GM12878 (cell line): ENCODE results near the gene ATXN2. TPM values are rescaled to one million over a fixed set of nuclear protein-coding genes. Genes with fewer than 3 reads are reported as not detected.

ENCODE experiments used
- ATAC-seq: fragments of 200-7000 bp; cut with Tn5 transposase; 3 replicates; pipeline ENCODE4 v1.9.1; 2020; ENCODE audit warnings: mild to moderate bottlenecking, moderate library complexity
- BruUV-seq: library from RNA; stranded (reverse); fragments of 400-500 nt; replicated peaks from 2 replicates; lab custom pipeline; 2021; lab: Mats Ljungman, UMichigan
- CTCF ChIA-PET: fragments of 300-600 bp; sonication (Branson Sonifier 250); formaldehyde crosslinking; extraction: SDS; loops from one replicate; lab custom pipeline; 2021; ENCODE audit warnings: inconsistent platforms; lab: Yijun Ruan, JAX
- POLR2A ChIA-PET: fragments of 350-600 bp; formaldehyde crosslinking; extraction: SDS; loops from one replicate; lab custom pipeline; 2021; ENCODE audit warnings: inconsistent platforms; lab: Charles Lee
- RAD21 ChIA-PET: fragments of 300-600 bp; sonication (Branson Sonifier 250); formaldehyde crosslinking; loops from one replicate; lab custom pipeline; 2023; ENCODE audit warnings: antibody characterized with exemption; ENCODE audit not compliant: unreplicated experiment; lab: Charles Lee
- SMC1A ChIA-PET: fragments of 300-600 bp; sonication (Branson Sonifier 250); formaldehyde crosslinking; loops from one replicate; lab custom pipeline; 2023; ENCODE audit not compliant: unreplicated experiment, uncharacterized antibody; lab: Charles Lee
- DNase-seq: peaks from one replicate; pipeline ENCODE4 v3.0.0-alpha.2; 2011; ENCODE audit warnings: low read depth, low spot score
- FAIRE-seq: peaks from 3 replicates; lab custom pipeline; 2011; peaks lifted over from hg19 to GRCh38; lab: Jason Lieb, UNC
- H2AFZ ChIP-seq: 2 replicates; pipeline ENCODE4 v1.6.0; 2011; ENCODE audit warnings: low read depth, low read length, control low read depth; ENCODE audit not compliant: control insufficient read depth
- H3K27ac ChIP-seq: 2 replicates; pipeline ENCODE4 v1.5.1; 2011; ENCODE audit warnings: control low read depth; ENCODE audit not compliant: control insufficient read depth, insufficient read depth
- H3K27me3 ChIP-seq, 2 experiments: replicated peaks in 1 of 2; 2 replicates each; pipeline versions ENCODE4 v1.6.0 to v1.6.1; 2011; ENCODE audit warnings: low read length in 1 of 2; ENCODE audit not compliant: control insufficient read depth in 2 of 2, insufficient read depth in 2 of 2
- H3K36me3 ChIP-seq, 2 experiments: 2 replicates each; pipeline ENCODE4 v1.5.1; 2011; ENCODE audit warnings: low read length in 1 of 2; ENCODE audit not compliant: control insufficient read depth in 2 of 2, insufficient read depth in 2 of 2
- H3K4me1 ChIP-seq: 2 replicates; pipeline ENCODE4 v1.6.1; 2011; ENCODE audit warnings: mild to moderate bottlenecking, low read length, moderate library complexity, mixed read lengths; ENCODE audit not compliant: control insufficient read depth, insufficient read depth
- H3K4me2 ChIP-seq: 2 replicates; pipeline ENCODE4 v1.6.0; 2011; ENCODE audit warnings: control low read depth; ENCODE audit not compliant: control insufficient read depth, insufficient read depth
- H3K4me3 ChIP-seq: fragments of 200-600 bp; sonication (generic); 2 replicates; pipeline ENCODE4 v1.5.1; 2016
- H3K79me2 ChIP-seq: 2 replicates; pipeline ENCODE4 v1.6.0; 2011; ENCODE audit warnings: low read length; ENCODE audit not compliant: control insufficient read depth, insufficient read depth
- H3K9ac ChIP-seq: 2 replicates; pipeline ENCODE4 v1.8.0; 2011; ENCODE audit warnings: low read length, control low read depth, mixed read lengths; ENCODE audit not compliant: control insufficient read depth, insufficient read depth
- H3K9me3 ChIP-seq: replicated peaks from 3 replicates; pipeline ENCODE4 v1.5.1; 2011; ENCODE audit warnings: mild to moderate bottlenecking, low read length; ENCODE audit not compliant: control insufficient read depth, insufficient read depth
- H4K20me1 ChIP-seq: 2 replicates; pipeline ENCODE4 v1.6.0; 2011; ENCODE audit not compliant: control insufficient read depth, insufficient read depth
- FOXM1 ChIP-seq: IDR thresholded peaks from 2 replicates; pipeline ENCODE4 v1.6.1; 2012; ENCODE audit warnings: low read depth, mild to moderate bottlenecking, inconsistent platforms, low read length, moderate library complexity
- HDGF ChIP-seq: fragments of 450-650 bp; IDR thresholded peaks from 2 replicates; pipeline ENCODE4 v1.6.1; 2016; ENCODE audit warnings: antibody characterized with exemption
- MXI1 ChIP-seq: fragments of 150-350 bp; IDR thresholded peaks from 2 replicates; pipeline ENCODE4 v1.6.1; 2011; ENCODE audit warnings: low read depth, mild to moderate bottlenecking, inconsistent platforms, low read length, improper control_type of control experiment
- POLR2A ChIP-seq: IDR thresholded peaks from 2 replicates; pipeline ENCODE4 v1.6.1; 2011; ENCODE audit warnings: low read depth, mild to moderate bottlenecking, low read length
- POLR2AphosphoS5 ChIP-seq: IDR thresholded peaks from 2 replicates; pipeline ENCODE4 v1.6.1; 2011; ENCODE audit warnings: mild to moderate bottlenecking, low read length, inconsistent platforms
- SIN3A ChIP-seq: IDR thresholded peaks from 2 replicates; pipeline ENCODE4 v1.6.1; 2012; ENCODE audit warnings: low read depth, low read length, improper control_type of control experiment
- ZBED1 ChIP-seq: IDR thresholded peaks from 2 replicates; pipeline ENCODE4 v1.6.1; 2016; ENCODE audit warnings: borderline replicate concordance
- WGBS: methylation state at CpG from one replicate; pipeline ENCODE4 v1.1.6; 2016; ENCODE audit warnings: low lambda C conversion rate; ENCODE audit not compliant: insufficient replicate concordance, insufficient coverage; ENCODE audit errors: missing lambda C conversion rate; 5-methylcytosine and 5-hydroxymethylcytosine counted together
- in situ Hi-C: fragments of 300-500 bp; cut with MboI; formaldehyde crosslinking; loops from 9 replicates; pipeline ENCODE4 v1.14.3; 2018; ENCODE audit warnings: mixed read lengths
- intact Hi-C: fragments of 100-400 bp; cut with micrococcal nuclease; formaldehyde crosslinking; loops from one replicate; pipeline ENCODE4 v1.14.2; 2022; ENCODE audit not compliant: unreplicated experiment
- polyA plus RNA-seq, 11 experiments: library from polyadenylated mRNA; depleted of rRNA in 4 of 11; unstranded in 6 of 11; stranded (reverse) in 5 of 11; fragments of >200 nt; fragmentation: Nextera tagmentation in 4 of 11; fragmentation: Illumina TruSeq in 1 of 11; extraction: Ambion mirVana in 4 of 11; extraction: Trizol in 1 of 11; gene quantifications; 1 replicate in 1 of 11; 2 replicates in 10 of 11; pipeline versions ENCODE4 v1.2.1 to v1.2.3, GENCODE V29; 2011 to 2016; ENCODE audit warnings: inconsistent platforms in 2 of 11, missing spikeins in 2 of 11, low read depth in 1 of 11
- total RNA-seq, 4 experiments: library from RNA; depleted of rRNA in 3 of 4; stranded (reverse); fragments of >200 nt in 3 of 4; fragmentation: Illumina TruSeq in 1 of 4; extraction: Trizol in 1 of 4; gene quantifications; 2 replicates each; pipeline versions ENCODE4 v1.2.1 to v1.2.3, GENCODE V29; 2013 to 2021
- TF ChIP-seq, protein P1 (sequence below): fragments of 450-650 bp; IDR thresholded peaks from 2 replicates; pipeline ENCODE4 v1.6.1; 2017; ENCODE audit warnings: mild to moderate bottlenecking, moderate library complexity
- TF ChIP-seq, protein P2 (sequence below): fragments of 150-350 bp; IDR thresholded peaks from 2 replicates; pipeline ENCODE4 v1.6.1; 2016; ENCODE audit warnings: low read depth, low read length
- TF ChIP-seq, protein P3 (sequence below): fragments of 450-650 bp; formaldehyde crosslinking; IDR thresholded peaks from 2 replicates; pipeline ENCODE4 v1.4.0; 2022; ENCODE audit warnings: mild to moderate bottlenecking, moderate library complexity

ATXN2 gene
- total and polyA plus RNA-seq, 10 of the 15 experiments (the other 5 are each of a cell fraction or from before 2014, with no cell fraction given) = 8.8 to 31.5 (median 19.0) TPM

DNA sequence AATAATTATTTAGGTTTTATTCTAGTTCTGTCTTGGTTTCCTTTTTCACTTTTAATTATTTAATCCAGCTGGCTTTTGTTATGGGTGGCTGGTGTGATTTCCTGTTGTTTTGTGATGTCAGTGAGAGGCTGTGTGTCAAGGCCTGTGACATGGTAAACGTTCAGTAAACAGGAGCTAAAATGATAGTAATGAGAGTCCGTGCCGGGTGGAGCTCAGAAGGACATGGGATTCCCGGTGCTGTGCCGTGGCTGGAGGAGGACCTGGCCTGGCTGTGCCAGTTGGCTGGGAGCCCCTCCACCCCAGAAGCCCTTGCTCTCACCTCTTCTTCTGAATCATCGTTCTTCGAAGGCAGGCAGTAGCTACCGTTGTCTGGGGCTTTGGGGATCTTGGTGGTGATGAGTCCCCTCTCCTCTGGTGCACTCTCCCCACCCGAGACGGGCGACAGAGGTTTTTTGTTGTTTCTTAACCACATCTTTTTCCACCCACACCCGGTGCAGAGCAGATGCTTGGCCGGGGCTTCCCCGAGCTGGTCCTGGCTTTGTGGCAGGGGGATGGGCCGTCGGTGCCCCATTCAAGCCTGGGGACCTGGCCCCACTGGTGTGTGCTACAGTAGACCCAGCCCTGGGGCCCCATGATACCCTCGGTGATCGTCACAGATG, 164.3 kb downstream of the ATXN2 start (continued):
- TF ChIP-seq, protein P1, sequence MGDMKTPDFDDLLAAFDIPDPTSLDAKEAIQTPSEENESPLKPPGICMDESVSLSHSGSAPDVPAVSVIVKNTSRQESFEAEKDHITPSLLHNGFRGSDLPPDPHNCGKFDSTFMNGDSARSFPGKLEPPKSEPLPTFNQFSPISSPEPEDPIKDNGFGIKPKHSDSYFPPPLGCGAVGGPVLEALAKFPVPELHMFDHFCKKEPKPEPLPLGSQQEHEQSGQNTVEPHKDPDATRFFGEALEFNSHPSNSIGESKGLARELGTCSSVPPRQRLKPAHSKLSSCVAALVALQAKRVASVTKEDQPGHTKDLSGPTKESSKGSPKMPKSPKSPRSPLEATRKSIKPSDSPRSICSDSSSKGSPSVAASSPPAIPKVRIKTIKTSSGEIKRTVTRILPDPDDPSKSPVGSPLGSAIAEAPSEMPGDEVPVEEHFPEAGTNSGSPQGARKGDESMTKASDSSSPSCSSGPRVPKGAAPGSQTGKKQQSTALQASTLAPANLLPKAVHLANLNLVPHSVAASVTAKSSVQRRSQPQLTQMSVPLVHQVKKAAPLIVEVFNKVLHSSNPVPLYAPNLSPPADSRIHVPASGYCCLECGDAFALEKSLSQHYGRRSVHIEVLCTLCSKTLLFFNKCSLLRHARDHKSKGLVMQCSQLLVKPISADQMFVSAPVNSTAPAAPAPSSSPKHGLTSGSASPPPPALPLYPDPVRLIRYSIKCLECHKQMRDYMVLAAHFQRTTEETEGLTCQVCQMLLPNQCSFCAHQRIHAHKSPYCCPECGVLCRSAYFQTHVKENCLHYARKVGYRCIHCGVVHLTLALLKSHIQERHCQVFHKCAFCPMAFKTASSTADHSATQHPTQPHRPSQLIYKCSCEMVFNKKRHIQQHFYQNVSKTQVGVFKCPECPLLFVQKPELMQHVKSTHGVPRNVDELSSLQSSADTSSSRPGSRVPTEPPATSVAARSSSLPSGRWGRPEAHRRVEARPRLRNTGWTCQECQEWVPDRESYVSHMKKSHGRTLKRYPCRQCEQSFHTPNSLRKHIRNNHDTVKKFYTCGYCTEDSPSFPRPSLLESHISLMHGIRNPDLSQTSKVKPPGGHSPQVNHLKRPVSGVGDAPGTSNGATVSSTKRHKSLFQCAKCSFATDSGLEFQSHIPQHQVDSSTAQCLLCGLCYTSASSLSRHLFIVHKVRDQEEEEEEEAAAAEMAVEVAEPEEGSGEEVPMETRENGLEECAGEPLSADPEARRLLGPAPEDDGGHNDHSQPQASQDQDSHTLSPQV = no peak

DNA sequence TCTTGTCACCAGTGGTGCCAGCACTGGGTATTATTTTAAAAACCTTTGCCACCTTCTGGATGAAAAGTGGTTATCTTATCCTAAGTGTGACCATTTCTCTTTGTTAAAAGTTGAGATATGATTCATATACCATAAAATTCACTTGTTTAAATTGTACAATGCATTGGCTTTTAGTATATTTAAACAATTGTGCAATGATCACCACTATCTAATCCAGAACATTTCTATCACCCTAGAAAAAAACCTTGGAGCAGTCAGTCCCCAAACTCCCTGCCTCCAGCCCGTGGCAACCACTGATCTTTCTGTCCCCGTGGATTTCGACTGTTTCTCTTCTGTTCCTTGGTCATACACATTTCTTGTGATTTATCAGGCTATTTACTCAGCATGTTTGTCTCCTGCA, 165.1 kb downstream of the ATXN2 start:
- in situ Hi-C loops (loop anchor here (25.0 kb wide), 1 partner anchor 1778 kb away; the partner anchor contains the start of gene TPCN1), intact Hi-C loops (no loop called here)
- H3K36me3 ChIP-seq = peaks cover 0 to 12% of the 10 kb centered on the region in 2 experiments; a peak in 2 of 4 replicates
- DNase-seq (no peak), ATAC-seq (no peak), FAIRE-seq (no peak)
- H3K27ac ChIP-seq = peak overlapping the region; percentile 95
- no TSS peak for BruUV-seq
- H3K79me2 ChIP-seq = peaks cover 96% of the 10 kb centered on the region
- RAD21 ChIA-PET = interaction anchor here (1.4 to 22.6 kb wide), 4 partner anchors 10 to 30 kb away, joined by 4 to 804 read pairs (median 73); partner anchors contain the start of gene SH2B3
- CTCF ChIA-PET = interaction anchor here (0.8 to 3.5 kb wide), 10 partner anchors 8 to 37 kb away, joined by 4 to 59 read pairs (median 14); no protein-coding TSS in a partner anchor
- TF ChIP-seq ZBED1 (no peak), POLR2AphosphoS5 (no peak), MXI1 (no peak), HDGF (no peak), SIN3A (no peak), POLR2A (no peak), FOXM1 (no peak)
- TF ChIP-seq, protein P2, sequence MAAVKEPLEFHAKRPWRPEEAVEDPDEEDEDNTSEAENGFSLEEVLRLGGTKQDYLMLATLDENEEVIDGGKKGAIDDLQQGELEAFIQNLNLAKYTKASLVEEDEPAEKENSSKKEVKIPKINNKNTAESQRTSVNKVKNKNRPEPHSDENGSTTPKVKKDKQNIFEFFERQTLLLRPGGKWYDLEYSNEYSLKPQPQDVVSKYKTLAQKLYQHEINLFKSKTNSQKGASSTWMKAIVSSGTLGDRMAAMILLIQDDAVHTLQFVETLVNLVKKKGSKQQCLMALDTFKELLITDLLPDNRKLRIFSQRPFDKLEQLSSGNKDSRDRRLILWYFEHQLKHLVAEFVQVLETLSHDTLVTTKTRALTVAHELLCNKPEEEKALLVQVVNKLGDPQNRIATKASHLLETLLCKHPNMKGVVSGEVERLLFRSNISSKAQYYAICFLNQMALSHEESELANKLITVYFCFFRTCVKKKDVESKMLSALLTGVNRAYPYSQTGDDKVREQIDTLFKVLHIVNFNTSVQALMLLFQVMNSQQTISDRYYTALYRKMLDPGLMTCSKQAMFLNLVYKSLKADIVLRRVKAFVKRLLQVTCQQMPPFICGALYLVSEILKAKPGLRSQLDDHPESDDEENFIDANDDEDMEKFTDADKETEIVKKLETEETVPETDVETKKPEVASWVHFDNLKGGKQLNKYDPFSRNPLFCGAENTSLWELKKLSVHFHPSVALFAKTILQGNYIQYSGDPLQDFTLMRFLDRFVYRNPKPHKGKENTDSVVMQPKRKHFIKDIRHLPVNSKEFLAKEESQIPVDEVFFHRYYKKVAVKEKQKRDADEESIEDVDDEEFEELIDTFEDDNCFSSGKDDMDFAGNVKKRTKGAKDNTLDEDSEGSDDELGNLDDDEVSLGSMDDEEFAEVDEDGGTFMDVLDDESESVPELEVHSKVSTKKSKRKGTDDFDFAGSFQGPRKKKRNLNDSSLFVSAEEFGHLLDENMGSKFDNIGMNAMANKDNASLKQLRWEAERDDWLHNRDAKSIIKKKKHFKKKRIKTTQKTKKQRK = no peak
- TF ChIP-seq, protein P3, sequence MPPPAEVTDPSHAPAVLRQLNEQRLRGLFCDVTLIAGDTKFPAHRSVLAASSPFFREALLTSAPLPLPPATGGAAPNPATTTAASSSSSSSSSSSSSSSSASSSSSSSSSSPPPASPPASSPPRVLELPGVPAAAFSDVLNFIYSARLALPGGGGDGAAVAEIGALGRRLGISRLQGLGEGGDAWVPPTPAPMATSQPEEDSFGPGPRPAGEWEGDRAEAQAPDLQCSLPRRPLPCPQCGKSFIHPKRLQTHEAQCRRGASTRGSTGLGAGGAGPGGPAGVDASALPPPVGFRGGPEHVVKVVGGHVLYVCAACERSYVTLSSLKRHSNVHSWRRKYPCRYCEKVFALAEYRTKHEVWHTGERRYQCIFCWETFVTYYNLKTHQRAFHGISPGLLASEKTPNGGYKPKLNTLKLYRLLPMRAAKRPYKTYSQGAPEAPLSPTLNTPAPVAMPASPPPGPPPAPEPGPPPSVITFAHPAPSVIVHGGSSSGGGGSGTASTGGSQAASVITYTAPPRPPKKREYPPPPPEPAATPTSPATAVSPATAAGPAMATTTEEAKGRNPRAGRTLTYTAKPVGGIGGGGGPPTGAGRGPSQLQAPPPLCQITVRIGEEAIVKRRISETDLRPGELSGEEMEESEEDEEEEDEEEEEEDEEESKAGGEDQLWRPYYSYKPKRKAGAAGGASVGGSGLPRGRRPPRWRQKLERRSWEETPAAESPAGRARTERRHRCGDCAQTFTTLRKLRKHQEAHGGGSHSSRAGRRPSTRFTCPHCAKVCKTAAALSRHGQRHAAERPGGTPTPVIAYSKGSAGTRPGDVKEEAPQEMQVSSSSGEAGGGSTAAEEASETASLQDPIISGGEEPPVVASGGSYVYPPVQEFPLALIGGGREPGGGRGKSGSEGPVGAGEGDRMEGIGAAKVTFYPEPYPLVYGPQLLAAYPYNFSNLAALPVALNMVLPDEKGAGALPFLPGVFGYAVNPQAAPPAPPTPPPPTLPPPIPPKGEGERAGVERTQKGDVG = no peak
- H4K20me1 ChIP-seq = no peaks in the 10 kb centered on the region; the same call in 1 of the 2 replicates
- H3K4me3 ChIP-seq = peak overlapping the region; percentile 65
- H3K9me3 ChIP-seq = no peaks in the 10 kb centered on the region
- H3K4me1 ChIP-seq = peaks cover 95% of the 10 kb centered on the region
- SMC1A ChIA-PET = interaction anchor here (0.6 to 3.5 kb wide), 12 partner anchors 11 to 379 kb away, joined by 3 to 86 read pairs (median 14); no protein-coding TSS in a partner anchor
- no peaks in the 10 kb centered on the region for H3K27me3 ChIP-seq
- 78% methylated on average over 3 of the region's 3 CpGs for WGBS
- H2AFZ ChIP-seq = no peak overlapping the region
- peak overlapping the region; percentile 64 for H3K9ac ChIP-seq
- peak overlapping the region; percentile 80 for H3K4me2 ChIP-seq
- POLR2A ChIA-PET = interaction anchor here (0.9 to 12.0 kb wide), 5 partner anchors 9 to 25 kb away, joined by 3 to 188 read pairs (median 12); partner anchors contain the start of gene SH2B3
